Measurements from ENCODE around the gene MYBBP1A. TPM values are rescaled to one million over a fixed set of nuclear protein-coding genes. Genes with fewer than 3 reads are reported as not detected.

Gene MYBBP1A
- total RNA-seq, 2 experiments from 2014 or later: 58.0 to 58.2 TPM

- intact Hi-C loops (cut with DNase I, micrococcal nuclease): no loop called here
- Mint-ChIP-seq H3K27me3 (no peaks in the 10 kb centered on the region), H3K9me3 (no peaks in the 10 kb centered on the region), H3K36me3 (ENCODE audit: low read depth) (no peaks in the 10 kb centered on the region), H3K4me3 (no peak overlapping the region), H3K27ac (no peak overlapping the region), H3K4me1 (ENCODE audit: low read depth) (peaks cover 14% of the 10 kb centered on the region)
- Histone ChIP-seq H3K27me3 (ENCODE audit: control insufficient read depth in 1 of 2, insufficient read depth in 2 of 2, low read length in 2 of 2) (no peaks in the 10 kb centered on the region), H3K4me1 (ENCODE audit: insufficient read depth, low read length) (peaks cover 17% of the 10 kb centered on the region), H3K4me3 (ENCODE audit: low read length) (no peak overlapping the region), H3K9me3 (ENCODE audit: control insufficient read depth in 1 of 2, insufficient read depth in 1 of 2, low read length in 2 of 2) (no peaks in the 10 kb centered on the region), H3K27ac (ENCODE audit: low read depth in 1 of 2, low read length in 2 of 2) (no peak overlapping the region), H3K36me3 (ENCODE audit: insufficient read depth, low read length) (no peaks in the 10 kb centered on the region)
- no peak for TF ChIP-seq CTCF (IDR thresholded peaks at IDR 0.05)
- no peak for ATAC-seq (ENCODE audit: poor library complexity)
- ChIA-PET POLR2A (no interaction called here), CTCF (no interaction called here)
- no peak for DNase-seq
Observed at GRCh38 chr17:4513113-4514032, 41.8 kb downstream of the MYBBP1A start.

GRCh38 chr17:4512156-4513112 is 42.8 kb downstream of the MYBBP1A start:
- Mint-ChIP-seq H3K36me3 (ENCODE audit: low read depth) (no peaks in the 10 kb centered on the region), H3K9me3 (no peaks in the 10 kb centered on the region), H3K4me3 (no peak overlapping the region), H3K27ac (no peak overlapping the region), H3K4me1 (ENCODE audit: low read depth) (peaks cover 16% of the 10 kb centered on the region), H3K27me3 (no peaks in the 10 kb centered on the region)
- no peak overlapping the region for H3K27ac ChIP-seq (ENCODE audit: low read depth in 1 of 2, low read length in 2 of 2)
- intact Hi-C loops (cut with DNase I, micrococcal nuclease): no loop called here
- peaks cover 17% of the 10 kb centered on the region for H3K4me1 ChIP-seq (ENCODE audit: insufficient read depth, low read length)
- ChIA-PET POLR2A (no interaction called here), CTCF (no interaction called here)
- ATAC-seq (ENCODE audit: poor library complexity) (no peak), DNase-seq (no peak)
- no peak overlapping the region for H3K4me3 ChIP-seq (ENCODE audit: low read length)
- no peaks in the 10 kb centered on the region for H3K36me3 ChIP-seq (ENCODE audit: insufficient read depth, low read length)
- no peak for TF ChIP-seq CTCF (IDR thresholded peaks at IDR 0.05)
- no peaks in the 10 kb centered on the region for H3K9me3 ChIP-seq (ENCODE audit: control insufficient read depth in 1 of 2, insufficient read depth in 1 of 2, low read length in 2 of 2)
- H3K27me3 ChIP-seq (ENCODE audit: control insufficient read depth in 1 of 2, insufficient read depth in 2 of 2, low read length in 2 of 2): no peaks in the 10 kb centered on the region

GRCh38 chr17:4511199-4511932 is 43.8 kb downstream of the MYBBP1A start:
- H3K27ac ChIP-seq (ENCODE audit: low read depth in 1 of 2, low read length in 2 of 2): no peak overlapping the region
- intact Hi-C loops (cut with DNase I, micrococcal nuclease): no loop called here
- H3K27ac Mint-ChIP-seq: no peak overlapping the region
- H3K9me3 Mint-ChIP-seq: no peaks in the 10 kb centered on the region
- no peak for DNase-seq
- H3K9me3 ChIP-seq (ENCODE audit: control insufficient read depth in 1 of 2, insufficient read depth in 1 of 2, low read length in 2 of 2): no peaks in the 10 kb centered on the region
- H3K4me3 Mint-ChIP-seq: no peak overlapping the region
- H3K4me1 ChIP-seq (ENCODE audit: insufficient read depth, low read length): peaks cover 17% of the 10 kb centered on the region
- no peak for TF ChIP-seq CTCF (IDR thresholded peaks at IDR 0.05)
- ChIA-PET CTCF (no interaction called here), POLR2A (interaction anchor here (0.7 kb wide), 1 partner anchor 31 kb away, joined by 3 read pairs; no protein-coding TSS in a partner anchor)
- H3K36me3 Mint-ChIP-seq (ENCODE audit: low read depth): no peaks in the 10 kb centered on the region
- no peaks in the 10 kb centered on the region for H3K27me3 ChIP-seq (ENCODE audit: control insufficient read depth in 1 of 2, insufficient read depth in 2 of 2, low read length in 2 of 2)
- H3K4me3 ChIP-seq (ENCODE audit: low read length): no peak overlapping the region
- H3K4me1 Mint-ChIP-seq (ENCODE audit: low read depth): peaks cover 18% of the 10 kb centered on the region
- no peak for ATAC-seq (ENCODE audit: poor library complexity)
- no peaks in the 10 kb centered on the region for H3K36me3 ChIP-seq (ENCODE audit: insufficient read depth, low read length)
- no peaks in the 10 kb centered on the region for H3K27me3 Mint-ChIP-seq
